ENCODE data around the gene THAP6.
A peak's percentile ranks its signal among the peaks of the same experiment; 100 is the strongest.
"Not testable (repeated sequence)": the region's sequence is repeated elsewhere in the genome, so short reads cannot be mapped to it uniquely, and the experiment has no call there.

Gene THAP6, protein sequence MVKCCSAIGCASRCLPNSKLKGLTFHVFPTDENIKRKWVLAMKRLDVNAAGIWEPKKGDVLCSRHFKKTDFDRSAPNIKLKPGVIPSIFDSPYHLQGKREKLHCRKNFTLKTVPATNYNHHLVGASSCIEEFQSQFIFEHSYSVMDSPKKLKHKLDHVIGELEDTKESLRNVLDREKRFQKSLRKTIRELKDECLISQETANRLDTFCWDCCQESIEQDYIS

DNA sequence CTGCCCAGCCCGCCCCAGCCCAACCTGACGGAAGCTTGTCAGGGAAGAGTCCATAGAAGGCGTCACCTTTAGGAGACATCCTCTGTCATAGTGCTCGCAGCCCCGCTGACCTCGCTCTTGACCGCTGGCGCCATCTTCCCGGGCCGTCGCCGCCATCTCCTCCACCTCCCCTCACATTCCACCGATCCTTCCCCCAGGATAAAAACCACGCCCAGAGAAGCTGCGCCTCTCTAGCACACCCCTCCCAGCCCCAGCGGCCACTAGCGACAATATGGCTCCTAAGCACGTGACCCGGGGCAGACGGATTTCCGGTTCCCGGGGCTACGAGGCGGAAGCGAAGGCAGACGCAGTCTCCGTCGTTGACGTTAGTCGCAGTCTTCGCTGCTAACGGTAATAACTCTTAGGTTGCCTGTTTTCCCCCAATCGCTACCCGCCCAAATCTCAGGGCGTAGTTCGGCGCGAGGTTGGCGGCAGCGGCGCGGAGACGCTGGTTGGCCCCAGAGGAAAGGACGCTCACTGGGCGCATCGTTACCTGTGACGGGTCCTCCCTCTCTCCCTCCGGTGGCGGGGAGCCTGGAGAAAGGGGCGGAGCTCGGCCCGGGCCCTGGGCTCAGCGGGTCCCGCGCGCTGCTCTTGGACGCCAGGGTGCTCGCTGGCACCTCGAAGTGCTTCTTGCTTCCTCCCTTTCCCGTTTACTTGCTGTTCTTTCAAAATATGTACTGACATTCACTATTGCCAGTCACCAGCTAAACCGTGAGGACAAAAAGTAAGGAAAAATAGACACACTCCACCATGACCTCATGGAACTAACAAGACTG, at the start of gene THAP6, which contains the start of gene RCHY1:
THAP6 (plus strand) TSS at position 343 of the 818 bp plus-strand sequence. CDS start 980 bp downstream, outside the sequence.
RCHY1 (minus strand) TSS at position 273 of the 818 bp plus-strand sequence; CDS start at position 156, 117 bp downstream.
- peak; percentile 98 for DNase-seq

DNA sequence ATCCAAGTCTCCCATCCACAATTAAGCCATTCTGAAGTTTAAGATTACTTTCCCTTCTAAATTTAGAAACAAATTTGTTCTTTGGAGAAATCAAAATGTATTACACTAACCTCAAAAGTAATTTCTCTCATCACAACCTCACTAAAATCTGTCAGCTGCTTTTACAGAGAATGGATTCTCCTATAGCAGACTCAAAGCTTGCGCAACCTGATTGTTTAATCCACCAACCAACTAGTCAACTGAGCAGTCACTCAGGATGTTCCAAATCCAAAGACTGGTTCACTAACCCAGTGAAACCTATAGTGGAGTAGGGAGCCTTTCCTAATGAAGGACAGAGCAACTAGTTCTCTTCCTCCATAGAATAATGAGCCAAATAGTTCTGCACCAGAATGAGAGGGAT, 44.4 kb upstream of the THAP6 start:
- no peak for DNase-seq

GRCh38 chr4:75470738-75471137, 43.5 kb upstream of the THAP6 start:
- DNase-seq, result no peak

GRCh38 chr4:75477201-75477600, 37.1 kb upstream of the THAP6 start:
- DNase-seq, result no peak

DNA sequence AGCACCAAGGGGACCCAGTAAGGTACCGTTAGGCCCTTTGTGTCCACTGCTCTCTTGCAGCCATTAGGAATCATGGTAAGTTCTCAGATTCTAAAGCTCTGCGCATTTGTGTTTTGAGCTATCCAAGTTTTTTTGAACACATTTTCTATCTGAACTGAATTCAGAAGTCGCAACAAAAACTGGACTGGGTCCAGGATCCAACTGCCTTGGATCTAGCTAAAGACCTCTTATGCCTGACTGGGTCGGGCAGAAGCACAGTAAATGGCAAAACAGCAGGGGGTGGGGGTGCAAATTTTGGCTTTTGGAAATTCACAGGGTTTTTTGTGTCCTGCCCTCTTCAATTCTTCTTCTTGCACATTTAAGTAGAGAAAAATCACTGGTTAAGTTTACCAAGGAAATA, 30.1 kb upstream of the THAP6 start:
- no peak for DNase-seq

GRCh38 chr4:75490155-75490554, 24.1 kb upstream of the THAP6 start:
- DNase-seq, result peak; percentile 41

DNA sequence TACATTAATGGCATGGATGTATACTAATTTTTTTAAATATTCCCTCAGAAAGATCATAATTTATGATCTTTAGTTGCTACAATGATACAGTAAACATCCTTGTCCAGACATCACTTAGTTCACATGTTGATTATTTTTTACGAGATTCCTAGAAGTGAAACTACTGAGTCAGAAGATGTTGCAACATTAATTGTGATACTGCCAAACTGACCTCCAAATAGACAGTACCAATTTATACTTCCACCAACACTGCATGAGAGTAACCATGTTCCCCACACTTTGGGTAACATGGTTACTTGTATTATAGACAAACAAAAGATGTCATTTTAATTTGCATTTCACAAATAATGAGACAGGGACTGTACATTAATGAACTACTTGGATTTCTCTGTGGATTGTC, 19.7 kb upstream of the THAP6 start:
- DNase-seq, result no peak

- DNase-seq, result no peak
These were observed 18.8 kb upstream of the THAP6 start for GRCh38 chr4:75495476-75495875.

- DNase-seq, result no peak
These were observed 17.9 kb upstream of the THAP6 start for GRCh38 chr4:75496406-75496805.

- DNase-seq, result no peak
These were observed 17.1 kb upstream of the THAP6 start for GRCh38 chr4:75497133-75497532.

DNA sequence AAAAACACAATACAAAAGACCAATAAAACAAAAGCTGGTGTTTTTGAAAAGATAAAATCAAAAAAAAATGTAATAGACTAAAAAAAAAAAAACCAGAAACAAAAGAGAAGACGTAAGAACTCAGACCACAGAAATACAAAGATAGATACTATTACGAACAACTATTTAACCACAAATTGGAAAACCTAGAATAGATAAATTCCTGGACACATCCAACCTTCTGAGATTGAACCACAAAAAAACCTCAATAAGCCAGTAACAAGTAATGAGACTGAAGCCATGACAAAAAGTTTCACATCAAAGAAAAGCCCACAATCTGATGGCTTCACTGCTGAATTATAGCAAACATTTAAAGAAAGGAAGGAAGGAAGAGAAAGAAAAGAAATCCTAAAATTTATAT, 16.2 kb upstream of the THAP6 start:
- DNase-seq, result no peak

- DNase-seq, result no peak
These were observed 14.4 kb upstream of the THAP6 start for GRCh38 chr4:75499900-75500299.

GRCh38 chr4:75502671-75503070, 11.6 kb upstream of the THAP6 start:
- DNase-seq, result no peak

DNA sequence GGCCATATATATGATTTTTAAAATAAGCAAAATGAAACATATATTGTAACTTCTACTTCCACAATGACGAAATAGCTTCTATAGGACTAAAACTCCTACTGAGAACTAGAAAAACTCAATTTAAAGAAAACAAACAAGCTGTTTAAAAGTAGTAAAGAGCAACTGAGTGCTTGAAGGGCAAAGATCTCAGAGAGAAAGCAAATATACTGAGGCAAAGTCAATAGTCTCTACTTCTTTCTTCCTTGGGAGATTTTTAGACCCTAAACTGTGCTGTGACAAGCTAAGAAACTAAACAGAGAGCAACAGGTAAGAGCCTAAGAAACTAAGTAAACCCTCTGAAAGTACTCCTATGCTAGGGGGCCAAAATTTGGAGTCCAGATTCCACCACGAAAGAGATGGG, 8.6 kb upstream of the THAP6 start:
- no peak for DNase-seq

GRCh38 chr4:75509592-75509991, 4.7 kb upstream of the THAP6 start:
- not testable (repeated sequence) for DNase-seq

DNA sequence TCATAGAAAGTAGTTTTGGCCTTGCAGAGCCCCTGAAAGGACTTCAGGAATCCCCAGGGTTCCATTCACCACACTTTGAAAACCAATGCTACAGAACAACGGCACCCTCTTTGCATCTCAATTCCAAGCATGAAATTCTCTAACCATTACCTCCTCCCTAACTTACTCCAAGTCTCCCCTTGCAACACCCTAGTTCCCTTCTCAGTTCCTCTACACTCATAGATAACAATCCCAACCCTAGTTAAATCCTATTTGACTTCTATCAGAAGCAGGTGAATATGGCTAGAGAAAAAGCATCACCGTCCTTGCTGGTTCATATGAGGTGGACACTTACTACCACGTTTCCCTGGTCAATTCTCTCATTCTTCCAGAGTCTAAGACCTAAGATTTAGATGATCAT, 2.4 kb upstream of the THAP6 start:
- no peak for DNase-seq

GRCh38 chr4:75512386-75513211, 1.7 kb upstream of the THAP6 start:
- DNase-seq, result peak; percentile 20

DNA sequence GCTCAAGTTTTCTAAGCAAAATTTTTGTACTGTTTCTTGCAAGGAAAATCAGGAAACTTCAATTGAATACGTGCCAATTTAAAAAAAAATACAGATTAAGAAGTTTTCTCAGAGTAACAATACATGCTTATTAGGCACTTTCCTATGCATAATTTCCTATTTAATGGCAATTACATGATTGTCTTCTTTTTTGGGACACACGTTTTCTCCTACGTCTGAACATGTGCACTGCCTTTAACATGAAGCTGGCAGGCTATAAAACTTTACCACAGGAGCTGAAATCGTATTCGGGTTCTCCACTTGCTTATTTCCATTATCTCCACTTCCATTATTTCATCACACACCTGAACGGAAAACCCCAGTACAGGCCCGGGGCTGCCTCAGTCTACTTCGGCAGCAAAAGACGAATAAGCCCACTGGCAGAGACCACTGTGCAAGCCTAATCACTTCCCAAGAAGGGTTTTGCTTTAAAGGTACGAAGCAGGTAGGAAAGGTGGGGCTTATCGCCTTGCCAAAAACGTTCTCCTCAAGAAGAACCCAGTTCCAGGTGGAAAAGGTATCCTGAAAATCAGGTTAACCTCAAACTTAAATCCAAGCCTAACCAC, 645 bp upstream of the THAP6 start:
- DNase-seq, result no peak

- DNase-seq, result no peak
These were observed 808 bp downstream of the THAP6 start for GRCh38 chr4:75514949-75515612.

DNA sequence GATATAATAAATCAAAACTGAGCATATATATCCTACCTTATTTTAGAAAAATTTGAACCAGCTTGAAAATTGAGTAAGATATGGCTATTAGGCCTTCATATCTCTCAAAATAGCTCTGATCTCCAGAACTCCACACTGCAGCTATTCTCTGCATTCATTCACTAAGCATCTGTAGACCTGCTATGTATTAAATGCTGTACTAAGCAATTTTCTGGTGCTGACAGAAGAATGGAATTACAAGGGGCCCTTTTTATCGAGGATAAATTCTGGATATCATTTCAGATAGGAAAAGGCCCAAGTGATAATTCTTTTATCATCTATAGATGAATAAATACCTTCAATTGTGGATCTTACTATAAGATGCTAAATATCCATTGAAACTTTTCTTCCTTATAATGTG, 1.9 kb downstream of the THAP6 start:
- no peak for DNase-seq

GRCh38 chr4:75519452-75519851, 5.2 kb downstream of the THAP6 start:
- not testable (repeated sequence) for DNase-seq

GRCh38 chr4:75525086-75525485, 10.8 kb downstream of the THAP6 start:
- DNase-seq, result no peak
